ENCODE measurements around the gene ZCCHC9. TPM values are rescaled to one million over a fixed set of nuclear protein-coding genes. Genes with fewer than 3 reads are reported as not detected.

The ZCCHC9 gene
- total RNA-seq, 2 experiments from 2014 or later: 19.2 to 27.4 TPM

GRCh38 chr5:81315830-81316229, 14.4 kb downstream of the ZCCHC9 start:
- POLR2A ChIA-PET: no interaction called here

GRCh38 chr5:81316571-81316970, 15.2 kb downstream of the ZCCHC9 start:
- Histone ChIP-seq H3K36me3 (ENCODE audit: insufficient read depth, low read length) (peaks cover 19% of the 10 kb centered on the region; the same call in 1 of the 2 replicates), H3K27ac (ENCODE audit: low read depth, low read length, poor library complexity, severe bottlenecking) (no peak overlapping the region), H3K4me1 (ENCODE audit: insufficient read depth, low read length, poor library complexity, severe bottlenecking) (no peaks in the 10 kb centered on the region), H3K9me2 (ENCODE audit: insufficient read depth, low read length) (no peaks in the 10 kb centered on the region), H3K9me3 (ENCODE audit: low read length) (no peaks in the 10 kb centered on the region), H4K20me1 (ENCODE audit: insufficient read depth, low read length) (no peaks in the 10 kb centered on the region), H2AFZ (ENCODE audit: low read length) (no peak overlapping the region), H3K4me2 (ENCODE audit: low read length) (no peak overlapping the region), H3K79me2 (ENCODE audit: insufficient read depth, low read depth, low read length) (no peaks in the 10 kb centered on the region), H3K4me3 (ENCODE audit: low read depth, low read length, poor library complexity, severe bottlenecking) (no peak overlapping the region)
- TF ChIP-seq CTCF (conservative IDR thresholded peaks at IDR 0.05; ENCODE audit: low read length): no peak
- TF ChIP-seq EZH2phosphoT487 (IDR thresholded peaks at IDR 0.05; ENCODE audit: borderline replicate concordance, low read depth, low read length): no peak
- CTCF ChIA-PET (ENCODE audit: unreplicated experiment): no interaction called here
- POLR2A ChIA-PET: no interaction called here
- intact Hi-C loops (cut with micrococcal nuclease; ENCODE audit: unreplicated experiment): no loop called here
- DNase-seq (ENCODE audit: low spot score): no peak
- BruUV-seq (replicated peaks): no TSS peak

More at GRCh38 chr5:81315830-81316229, 14.4 kb downstream of the ZCCHC9 start:
- Histone ChIP-seq H3K79me2 (ENCODE audit: insufficient read depth, low read depth, low read length) (no peaks in the 10 kb centered on the region), H2AFZ (ENCODE audit: low read length) (no peak overlapping the region), H3K27ac (ENCODE audit: low read depth, low read length, poor library complexity, severe bottlenecking) (no peak overlapping the region), H4K20me1 (ENCODE audit: insufficient read depth, low read length) (no peaks in the 10 kb centered on the region), H3K4me3 (ENCODE audit: low read depth, low read length, poor library complexity, severe bottlenecking) (no peak overlapping the region), H3K9me2 (ENCODE audit: insufficient read depth, low read length) (no peaks in the 10 kb centered on the region), H3K4me1 (ENCODE audit: insufficient read depth, low read length, poor library complexity, severe bottlenecking) (no peaks in the 10 kb centered on the region), H3K9me3 (ENCODE audit: low read length) (no peaks in the 10 kb centered on the region), H3K36me3 (ENCODE audit: insufficient read depth, low read length) (peaks cover 19% of the 10 kb centered on the region; the same call in 1 of the 2 replicates), H3K4me2 (ENCODE audit: low read length) (no peak overlapping the region)
- CTCF ChIA-PET (ENCODE audit: unreplicated experiment): no interaction called here
- intact Hi-C loops (cut with micrococcal nuclease; ENCODE audit: unreplicated experiment): no loop called here
- TF ChIP-seq EZH2phosphoT487 (IDR thresholded peaks at IDR 0.05; ENCODE audit: borderline replicate concordance, low read depth, low read length) (no peak), CTCF (conservative IDR thresholded peaks at IDR 0.05; ENCODE audit: low read length) (no peak)
- BruUV-seq (replicated peaks): no TSS peak
- DNase-seq (ENCODE audit: low spot score): no peak

GRCh38 chr5:81317536-81317935, 16.1 kb downstream of the ZCCHC9 start:
- Histone ChIP-seq H3K79me2 (ENCODE audit: insufficient read depth, low read depth, low read length) (no peaks in the 10 kb centered on the region), H3K27ac (ENCODE audit: low read depth, low read length, poor library complexity, severe bottlenecking) (no peak overlapping the region), H3K9me2 (ENCODE audit: insufficient read depth, low read length) (no peaks in the 10 kb centered on the region), H3K36me3 (ENCODE audit: insufficient read depth, low read length) (peaks cover 9% of the 10 kb centered on the region; the same call in 1 of the 2 replicates), H3K9me3 (ENCODE audit: low read length) (no peaks in the 10 kb centered on the region), H3K4me3 (ENCODE audit: low read depth, low read length, poor library complexity, severe bottlenecking) (no peak overlapping the region), H3K4me2 (ENCODE audit: low read length) (no peak overlapping the region), H2AFZ (ENCODE audit: low read length) (no peak overlapping the region), H3K4me1 (ENCODE audit: insufficient read depth, low read length, poor library complexity, severe bottlenecking) (no peaks in the 10 kb centered on the region), H4K20me1 (ENCODE audit: insufficient read depth, low read length) (no peaks in the 10 kb centered on the region)
- POLR2A ChIA-PET: no interaction called here
- BruUV-seq (replicated peaks): no TSS peak
- CTCF ChIA-PET (ENCODE audit: unreplicated experiment): no interaction called here
- intact Hi-C loops (cut with micrococcal nuclease; ENCODE audit: unreplicated experiment): no loop called here
- no peak for DNase-seq (ENCODE audit: low spot score)
- TF ChIP-seq EZH2phosphoT487 (IDR thresholded peaks at IDR 0.05; ENCODE audit: borderline replicate concordance, low read depth, low read length) (no peak), CTCF (conservative IDR thresholded peaks at IDR 0.05; ENCODE audit: low read length) (no peak)
